WTC11 (cell line): ENCODE results near the gene SLC5A2. TPM values are rescaled to one million over a fixed set of nuclear protein-coding genes. Genes with fewer than 3 reads are reported as not detected.
"Not testable (repeated sequence)": the region's sequence is repeated elsewhere in the genome, so short reads cannot be mapped to it uniquely, and the experiment has no call there.

Source experiments
- ATAC-seq: fragments of 200-7000 bp; cut with Tn5 transposase; 2 replicates; pipeline ENCODE4 v1.10.0; 2021; ENCODE audit warnings: mild to moderate bottlenecking, moderate library complexity
- CTCF ChIA-PET: fragments of 300-600 bp; sonication (Branson Sonifier 250); formaldehyde crosslinking; loops from one replicate; lab custom pipeline; 2021; ENCODE audit warnings: antibody characterized with exemption; lab: Charles Lee
- POLR2A ChIA-PET: fragments of 350-600 bp; sonication (Branson Sonifier 250); formaldehyde crosslinking; loops from one replicate; lab custom pipeline; 2021; ENCODE audit warnings: antibody characterized with exemption; lab: Charles Lee
- DNase-seq: peaks from one replicate; pipeline ENCODE4 v3.0.0; 2021; ENCODE audit warnings: low spot score
- H3K27ac Mint-ChIP-seq: 2 replicates; pipeline ENCODE4 v1.8.0; 2021; ENCODE audit warnings: mixed read lengths
- H3K27me3 Mint-ChIP-seq: 2 replicates; pipeline ENCODE4 v1.8.0; 2021; ENCODE audit warnings: low read depth, mild to moderate bottlenecking, moderate library complexity, mixed read lengths
- H3K36me3 Mint-ChIP-seq: 2 replicates; pipeline ENCODE4 v1.8.0; 2021; ENCODE audit warnings: mixed read lengths
- H3K4me1 Mint-ChIP-seq: 2 replicates; pipeline ENCODE4 v1.8.0; 2022; ENCODE audit warnings: mixed read lengths
- H3K4me3 Mint-ChIP-seq: 2 replicates; pipeline ENCODE4 v1.8.0; 2021; ENCODE audit warnings: mild to moderate bottlenecking, moderate library complexity, mixed read lengths
- H3K9me3 Mint-ChIP-seq: 2 replicates; pipeline ENCODE4 v1.8.0; 2021; ENCODE audit warnings: mixed read lengths
- EMX1 ChIP-seq: fragments of 250-450 bp; sonication (Bioruptor Pico); IDR thresholded peaks from 2 replicates; pipeline ENCODE4 v1.8.0; 2021; ENCODE audit warnings: mild to moderate bottlenecking
- ETV6 ChIP-seq: sonication (generic); formaldehyde crosslinking; IDR thresholded peaks from 2 replicates; pipeline ENCODE4 v1.8.1; 2022; ENCODE audit warnings: mild to moderate bottlenecking, missing genetic modification reagents
- FOXJ3 ChIP-seq: sonication (generic); formaldehyde crosslinking; IDR thresholded peaks from 2 replicates; pipeline ENCODE4 v1.9.0; 2021; ENCODE audit warnings: missing genetic modification reagents, mild to moderate bottlenecking, borderline replicate concordance
- GRHL2 ChIP-seq: fragments of 250-450 bp; sonication (Bioruptor Pico); IDR thresholded peaks from 2 replicates; pipeline ENCODE4 v1.8.0; 2022; ENCODE audit warnings: mild to moderate bottlenecking, moderate library complexity; ENCODE audit not compliant: insufficient replicate concordance, severe bottlenecking
- JUN ChIP-seq: sonication (generic); formaldehyde crosslinking; IDR thresholded peaks from 2 replicates; pipeline ENCODE4 v1.8.0; 2023; ENCODE audit warnings: mild to moderate bottlenecking, missing genetic modification reagents
- MXD4 ChIP-seq: fragments of 250-450 bp; sonication (Bioruptor Pico); IDR thresholded peaks from 2 replicates; pipeline ENCODE4 v1.8.0; 2021; ENCODE audit warnings: mild to moderate bottlenecking, moderate library complexity, borderline replicate concordance
- MYBL2 ChIP-seq: sonication (generic); formaldehyde crosslinking; IDR thresholded peaks from 2 replicates; pipeline ENCODE4 v1.8.1; 2023; ENCODE audit warnings: mild to moderate bottlenecking, moderate library complexity, missing genetic modification reagents
- NFATC4 ChIP-seq: fragments of 250-450 bp; sonication (Bioruptor Pico); IDR thresholded peaks from 2 replicates; pipeline ENCODE4 v1.9.0; 2021; ENCODE audit warnings: mild to moderate bottlenecking
- NR1H2 ChIP-seq: sonication (generic); formaldehyde crosslinking; IDR thresholded peaks from 2 replicates; pipeline ENCODE4 v1.9.0; 2021; ENCODE audit warnings: mild to moderate bottlenecking, moderate library complexity, missing genetic modification reagents
- NR3C1 ChIP-seq: sonication (generic); formaldehyde crosslinking; conservative IDR thresholded peaks from 2 replicates; pipeline ENCODE4 v1.8.1; 2023; ENCODE audit warnings: low read depth, mild to moderate bottlenecking, missing genetic modification reagents
- OVOL2 ChIP-seq: fragments of 250-450 bp; sonication (Bioruptor Pico); IDR thresholded peaks from 2 replicates; pipeline ENCODE4 v1.9.0; 2021; ENCODE audit warnings: mild to moderate bottlenecking, borderline replicate concordance
- SMAD3 ChIP-seq: sonication (generic); formaldehyde crosslinking; IDR thresholded peaks from 2 replicates; pipeline ENCODE4 v1.8.0; 2022; ENCODE audit warnings: missing genetic modification reagents, mild to moderate bottlenecking, borderline replicate concordance
- SMAD4 ChIP-seq: sonication (generic); formaldehyde crosslinking; IDR thresholded peaks from 2 replicates; pipeline ENCODE4 v1.8.0; 2022; ENCODE audit warnings: mild to moderate bottlenecking, missing genetic modification reagents
- TEAD1 ChIP-seq: sonication (generic); formaldehyde crosslinking; IDR thresholded peaks from 2 replicates; pipeline ENCODE4 v1.8.0; 2022; ENCODE audit warnings: mild to moderate bottlenecking, missing genetic modification reagents
- TEAD4 ChIP-seq: sonication (generic); formaldehyde crosslinking; IDR thresholded peaks from 2 replicates; pipeline ENCODE4 v1.8.0; 2022; ENCODE audit warnings: mild to moderate bottlenecking, missing genetic modification reagents
- ZNF219 ChIP-seq: sonication (generic); formaldehyde crosslinking; IDR thresholded peaks from 2 replicates; pipeline ENCODE4 v1.8.0; 2023; ENCODE audit warnings: missing genetic modification reagents, mild to moderate bottlenecking, borderline replicate concordance
- ZNF396 ChIP-seq: fragments of 250-450 bp; sonication (Bioruptor Pico); IDR thresholded peaks from 2 replicates; pipeline ENCODE4 v1.8.0; 2021; ENCODE audit warnings: mild to moderate bottlenecking, moderate library complexity, borderline replicate concordance
- ZNF416 ChIP-seq: fragments of 250-450 bp; sonication (Bioruptor Pico); IDR thresholded peaks from 2 replicates; pipeline ENCODE4 v1.9.0; 2021; ENCODE audit warnings: mild to moderate bottlenecking, inconsistent platforms
- total RNA-seq: library from RNA; stranded (reverse); gene quantifications from 3 replicates; pipeline ENCODE4 v1.2.3, GENCODE V29; 2021
- TF ChIP-seq, protein P1 (sequence below): sonication (generic); formaldehyde crosslinking; IDR thresholded peaks from 2 replicates; pipeline ENCODE4 v1.8.0; 2023; ENCODE audit warnings: missing genetic modification reagents
- TF ChIP-seq, protein P2 (sequence below): sonication (generic); formaldehyde crosslinking; IDR thresholded peaks from 2 replicates; pipeline ENCODE4 v1.8.1; 2022; ENCODE audit warnings: low read depth, missing genetic modification reagents, borderline replicate concordance
- TF ChIP-seq, protein P3 (sequence below): sonication (generic); formaldehyde crosslinking; IDR thresholded peaks from 2 replicates; pipeline ENCODE4 v1.8.1; 2022; ENCODE audit warnings: mild to moderate bottlenecking, missing genetic modification reagents, moderate library complexity, borderline replicate concordance
- TF ChIP-seq, protein P4 (sequence below): fragments of 250-450 bp; sonication (Bioruptor Pico); IDR thresholded peaks from 2 replicates; pipeline ENCODE4 v2.1.2; 2022; ENCODE audit warnings: mild to moderate bottlenecking, moderate library complexity

SLC5A2 gene
- total RNA-seq, 1 experiment from 2014 or later, result 0.83 TPM

DNA sequence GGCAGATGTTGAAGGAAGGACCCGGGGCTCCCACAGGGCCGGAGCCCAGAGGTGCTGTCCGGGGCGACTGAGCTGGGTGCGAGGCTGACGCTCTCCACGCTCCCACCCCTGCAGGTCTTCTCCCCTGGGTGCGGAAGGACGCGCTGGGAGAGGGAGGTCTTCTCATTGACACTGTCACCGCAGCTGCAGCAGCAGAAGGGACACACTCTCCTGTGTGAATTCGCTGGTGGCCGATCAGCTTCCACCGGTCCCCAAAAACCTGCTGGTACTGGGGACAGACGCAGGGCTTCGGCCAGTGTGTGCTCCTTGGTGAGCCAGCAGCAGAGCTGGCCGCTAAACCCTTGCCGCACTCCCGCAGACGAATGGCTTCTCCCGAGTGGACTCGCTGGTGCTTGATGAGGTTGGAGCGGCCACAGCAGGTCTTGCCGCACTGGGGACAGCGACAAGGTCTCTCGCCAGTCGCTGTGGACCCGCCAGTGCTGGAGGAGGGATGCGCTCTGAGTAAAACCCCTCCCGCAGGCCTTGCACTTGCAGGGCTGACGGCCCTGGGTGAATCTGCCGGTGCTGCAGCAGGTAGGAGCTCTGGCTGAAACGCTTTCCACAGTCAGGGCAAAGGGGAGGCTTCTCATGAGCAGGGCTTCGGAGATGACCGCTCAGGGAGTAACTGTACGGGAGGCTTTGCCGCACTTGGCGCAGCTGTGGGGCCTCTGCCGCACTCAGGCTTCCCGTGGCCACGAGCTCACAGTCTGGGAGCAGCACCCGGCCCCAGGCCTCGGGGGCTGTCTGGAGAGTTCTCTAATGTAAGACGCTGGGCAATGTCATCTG, 46.5 kb upstream of the SLC5A2 start (continued):
- no peak for TF ChIP-seq MXD4 (CRISPR knock-in tag)
- no peak for TF ChIP-seq ZNF219 (CRISPR knock-in tag)
- no peak for TF ChIP-seq NR1H2 (CRISPR knock-in tag)

DNA sequence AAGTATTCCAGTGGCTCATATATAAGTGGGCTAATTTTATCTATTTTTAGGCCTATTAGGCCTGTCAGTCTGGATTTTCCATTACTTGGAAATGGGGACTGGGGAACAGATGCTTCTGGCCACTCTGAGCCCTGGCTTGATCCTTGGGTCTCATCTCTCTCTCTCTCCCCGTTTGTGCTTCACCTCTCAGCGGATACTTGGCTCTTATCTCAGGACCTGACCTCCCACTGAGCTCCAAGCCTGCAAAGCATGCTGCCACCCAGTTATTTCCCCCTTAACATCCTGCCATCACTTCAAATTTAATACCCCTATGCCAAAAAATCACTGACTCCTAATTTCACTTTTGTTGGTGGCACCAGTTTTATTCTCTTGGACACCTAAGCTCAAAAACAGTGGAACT, 44.5 kb upstream of the SLC5A2 start:
- ChIA-PET CTCF (interaction anchor here (0.7 kb wide), 1 partner anchor 56 kb away, joined by 4 read pairs; no protein-coding TSS in a partner anchor), POLR2A (no interaction called here)
- TF ChIP-seq, protein P1, sequence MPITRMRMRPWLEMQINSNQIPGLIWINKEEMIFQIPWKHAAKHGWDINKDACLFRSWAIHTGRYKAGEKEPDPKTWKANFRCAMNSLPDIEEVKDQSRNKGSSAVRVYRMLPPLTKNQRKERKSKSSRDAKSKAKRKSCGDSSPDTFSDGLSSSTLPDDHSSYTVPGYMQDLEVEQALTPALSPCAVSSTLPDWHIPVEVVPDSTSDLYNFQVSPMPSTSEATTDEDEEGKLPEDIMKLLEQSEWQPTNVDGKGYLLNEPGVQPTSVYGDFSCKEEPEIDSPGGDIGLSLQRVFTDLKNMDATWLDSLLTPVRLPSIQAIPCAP, result no peak
- TF ChIP-seq ETV6 (CRISPR knock-in tag) (no peak), SMAD3 (CRISPR knock-in tag) (no peak), MXD4 (CRISPR knock-in tag) (no peak), ZNF219 (CRISPR knock-in tag) (no peak), TEAD1 (CRISPR knock-in tag) (no peak), FOXJ3 (CRISPR knock-in tag) (no peak), SMAD4 (CRISPR knock-in tag) (no peak)
- ATAC-seq, result no peak
- no peak for DNase-seq
- Mint-ChIP-seq H3K27me3 (peaks cover 9% of the 10 kb centered on the region), H3K27ac (no peak overlapping the region), H3K9me3 (no peaks in the 10 kb centered on the region), H3K4me3 (no peak overlapping the region), H3K36me3 (no peaks in the 10 kb centered on the region), H3K4me1 (no peaks in the 10 kb centered on the region; the same call in 1 of the 2 replicates)

DNA sequence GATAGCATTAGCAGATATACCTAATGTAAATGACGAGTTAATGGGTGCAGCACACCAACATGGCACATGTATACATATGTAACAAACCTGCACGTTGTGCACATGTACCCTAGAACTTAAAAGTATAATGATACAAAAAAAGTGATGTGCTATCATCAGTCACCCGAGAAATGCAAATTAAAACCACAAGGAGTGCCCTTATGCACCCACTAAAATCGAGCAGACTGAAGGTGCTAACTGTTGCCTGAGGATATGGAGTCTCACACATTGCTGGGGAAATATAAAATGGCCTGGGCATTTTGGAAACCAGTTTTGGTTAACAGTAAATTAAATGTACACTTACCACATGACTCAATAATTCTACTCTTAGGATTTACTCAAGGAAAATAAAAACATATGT, 43.9 kb upstream of the SLC5A2 start:
- POLR2A ChIA-PET, DNase-seq, H3K4me3 Mint-ChIP-seq, H3K4me1 Mint-ChIP-seq, H3K27me3 Mint-ChIP-seq, H3K36me3 Mint-ChIP-seq, ATAC-seq, H3K9me3 Mint-ChIP-seq, H3K27ac Mint-ChIP-seq: not testable (repeated sequence)
- CTCF ChIA-PET, result interaction anchor here (0.7 kb wide), 1 partner anchor 57 kb away, joined by 4 read pairs; no protein-coding TSS in a partner anchor

DNA sequence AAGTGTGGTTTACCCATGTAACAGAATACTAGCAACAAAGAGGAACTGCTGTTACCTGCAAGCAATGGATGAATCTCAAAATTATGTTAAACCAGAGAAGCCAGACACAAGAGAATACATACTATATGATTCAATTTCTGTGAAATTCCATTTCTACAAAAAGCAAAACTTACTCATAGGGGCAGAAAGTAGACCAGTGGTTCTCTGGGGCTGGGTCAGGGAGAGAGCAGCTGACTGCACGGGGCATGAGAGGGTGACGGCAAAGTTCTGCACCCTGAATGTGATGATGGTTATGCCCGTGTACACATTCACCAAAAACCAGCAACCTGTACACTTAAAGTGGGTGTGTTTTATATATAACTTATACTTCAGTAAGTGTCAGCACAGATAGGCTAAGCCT, 43.4 kb upstream of the SLC5A2 start:
- no peaks in the 10 kb centered on the region for H3K36me3 Mint-ChIP-seq
- ATAC-seq, result no peak
- peaks cover 3% of the 10 kb centered on the region for H3K27me3 Mint-ChIP-seq
- H3K4me3 Mint-ChIP-seq, result no peak overlapping the region
- ChIA-PET CTCF (no interaction called here), POLR2A (no interaction called here)
- no peak for TF ChIP-seq NR3C1 (CRISPR knock-in tag)
- no peak for TF ChIP-seq JUN (CRISPR knock-in tag)
- DNase-seq, result no peak
- no peak overlapping the region for H3K27ac Mint-ChIP-seq
- H3K9me3 Mint-ChIP-seq, result no peaks in the 10 kb centered on the region
- H3K4me1 Mint-ChIP-seq, result no peaks in the 10 kb centered on the region; the same call in 1 of the 2 replicates

DNA sequence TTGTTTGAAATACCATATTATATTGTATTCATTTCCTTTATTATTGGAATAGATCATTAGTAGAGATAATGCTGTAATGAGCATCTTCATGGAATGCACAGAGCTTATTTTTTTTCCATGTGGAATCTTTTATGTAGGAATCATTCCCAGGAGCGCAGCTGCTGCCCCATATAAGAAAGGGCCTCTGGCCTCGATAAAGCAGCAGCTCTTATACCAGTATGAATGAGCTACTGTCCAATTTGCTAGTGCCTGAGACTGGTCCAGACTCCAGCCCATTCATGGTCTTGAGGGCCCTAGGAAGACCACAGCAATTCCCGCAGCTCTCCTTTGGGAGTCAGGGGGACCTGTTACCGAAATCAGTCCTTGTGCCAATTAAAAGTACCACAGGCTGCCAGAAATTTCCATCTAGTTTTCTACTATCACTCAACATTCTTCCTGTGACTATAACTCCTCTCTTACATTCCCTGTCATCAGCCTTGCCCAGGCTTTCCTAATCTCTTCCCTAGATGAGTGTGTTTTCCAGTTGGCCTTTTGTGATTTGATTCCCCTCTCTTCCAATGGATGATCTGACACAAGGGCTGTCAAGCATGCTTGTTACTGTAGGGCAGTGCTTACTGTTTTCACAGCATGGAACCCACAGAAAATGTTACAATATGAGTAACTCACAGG, 42.3 kb upstream of the SLC5A2 start:
- ATAC-seq (no peak), DNase-seq (no peak)
- CTCF ChIA-PET, result interaction anchor here (0.7 to 1.7 kb wide), 5 partner anchors 14 to 298 kb away, joined by 3 to 4 read pairs (median 3); partner anchors contain the start of gene ARMC5
- TF ChIP-seq, protein P2, sequence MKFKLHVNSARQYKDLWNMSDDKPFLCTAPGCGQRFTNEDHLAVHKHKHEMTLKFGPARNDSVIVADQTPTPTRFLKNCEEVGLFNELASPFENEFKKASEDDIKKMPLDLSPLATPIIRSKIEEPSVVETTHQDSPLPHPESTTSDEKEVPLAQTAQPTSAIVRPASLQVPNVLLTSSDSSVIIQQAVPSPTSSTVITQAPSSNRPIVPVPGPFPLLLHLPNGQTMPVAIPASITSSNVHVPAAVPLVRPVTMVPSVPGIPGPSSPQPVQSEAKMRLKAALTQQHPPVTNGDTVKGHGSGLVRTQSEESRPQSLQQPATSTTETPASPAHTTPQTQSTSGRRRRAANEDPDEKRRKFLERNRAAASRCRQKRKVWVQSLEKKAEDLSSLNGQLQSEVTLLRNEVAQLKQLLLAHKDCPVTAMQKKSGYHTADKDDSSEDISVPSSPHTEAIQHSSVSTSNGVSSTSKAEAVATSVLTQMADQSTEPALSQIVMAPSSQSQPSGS, result no peak
- TF ChIP-seq NFATC4 (CRISPR knock-in tag), result no peak
- no peak for TF ChIP-seq OVOL2 (CRISPR knock-in tag)
- TF ChIP-seq TEAD4 (CRISPR knock-in tag), result no peak
- no peak for TF ChIP-seq GRHL2
- TF ChIP-seq, protein P3, sequence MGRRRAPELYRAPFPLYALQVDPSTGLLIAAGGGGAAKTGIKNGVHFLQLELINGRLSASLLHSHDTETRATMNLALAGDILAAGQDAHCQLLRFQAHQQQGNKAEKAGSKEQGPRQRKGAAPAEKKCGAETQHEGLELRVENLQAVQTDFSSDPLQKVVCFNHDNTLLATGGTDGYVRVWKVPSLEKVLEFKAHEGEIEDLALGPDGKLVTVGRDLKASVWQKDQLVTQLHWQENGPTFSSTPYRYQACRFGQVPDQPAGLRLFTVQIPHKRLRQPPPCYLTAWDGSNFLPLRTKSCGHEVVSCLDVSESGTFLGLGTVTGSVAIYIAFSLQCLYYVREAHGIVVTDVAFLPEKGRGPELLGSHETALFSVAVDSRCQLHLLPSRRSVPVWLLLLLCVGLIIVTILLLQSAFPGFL (CRISPR knock-in tag), result no peak
- no peak for TF ChIP-seq MYBL2 (CRISPR knock-in tag)
- TF ChIP-seq ZNF416 (CRISPR knock-in tag), result no peak
- TF ChIP-seq NR3C1 (CRISPR knock-in tag), result no peak
- no peak for TF ChIP-seq EMX1
- TF ChIP-seq, protein P4, sequence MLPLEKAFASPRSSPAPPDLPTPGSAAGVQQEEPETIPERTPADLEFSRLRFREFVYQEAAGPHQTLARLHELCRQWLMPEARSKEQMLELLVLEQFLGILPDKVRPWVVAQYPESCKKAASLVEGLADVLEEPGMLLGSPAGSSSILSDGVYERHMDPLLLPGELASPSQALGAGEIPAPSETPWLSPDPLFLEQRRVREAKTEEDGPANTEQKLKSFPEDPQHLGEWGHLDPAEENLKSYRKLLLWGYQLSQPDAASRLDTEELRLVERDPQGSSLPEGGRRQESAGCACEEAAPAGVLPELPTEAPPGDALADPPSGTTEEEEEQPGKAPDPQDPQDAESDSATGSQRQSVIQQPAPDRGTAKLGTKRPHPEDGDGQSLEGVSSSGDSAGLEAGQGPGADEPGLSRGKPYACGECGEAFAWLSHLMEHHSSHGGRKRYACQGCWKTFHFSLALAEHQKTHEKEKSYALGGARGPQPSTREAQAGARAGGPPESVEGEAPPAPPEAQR, result no peak
- TF ChIP-seq ZNF396 (CRISPR knock-in tag), result no peak

More for the DNA sequence above, 42.3 kb upstream of the SLC5A2 start:
- Mint-ChIP-seq H3K27me3 (peaks cover 3% of the 10 kb centered on the region), H3K36me3 (no peaks in the 10 kb centered on the region), H3K4me3 (no peak overlapping the region; the same call in 1 of the 2 replicates), H3K9me3 (no peaks in the 10 kb centered on the region), H3K4me1 (no peaks in the 10 kb centered on the region; the same call in 1 of the 2 replicates), H3K27ac (no peak overlapping the region)
- POLR2A ChIA-PET, result no interaction called here
